ENCODE measurements around the gene RBM33. TPM values are rescaled to one million over a fixed set of nuclear protein-coding genes. Genes with fewer than 3 reads are reported as not detected.

RBM33 gene
- total RNA-seq, 1 experiment from 2014 or later: 81.8 TPM

GRCh38 chr7:155644971-155645509 is 579 bp downstream of the RBM33 start:
- ChIA-PET CTCF (interaction anchor here (1.5 kb wide), 1 partner anchor 46 kb away, joined by 15 read pairs; no protein-coding TSS in a partner anchor), POLR2A (no interaction called here)
- ATAC-seq (peak; percentile 33), DNase-seq (ENCODE audit: low spot score) (peak; percentile 22)
- H3K27ac Mint-ChIP-seq: peak overlapping the region; percentile 99
- peaks cover 65% of the 10 kb centered on the region for H3K36me3 Mint-ChIP-seq
- H3K9me3 Mint-ChIP-seq: peaks cover 35% of the 10 kb centered on the region
- peaks cover 29% of the 10 kb centered on the region for H3K4me1 Mint-ChIP-seq
- peak overlapping the region; percentile 93 for H3K4me3 Mint-ChIP-seq
- no peak for TF ChIP-seq ZSCAN18 (CRISPR knock-in tag; IDR thresholded peaks at IDR 0.05)
- TF ChIP-seq ZBTB43 (CRISPR knock-in tag; IDR thresholded peaks at IDR 0.05): no peak
- H3K27me3 Mint-ChIP-seq (ENCODE audit: low read depth): 0 out of 2 replicates have a peak, but pooled peaks cover 2% of the 10 kb centered on the region

GRCh38 chr7:155645662-155646061 is 1.2 kb downstream of the RBM33 start:
- Mint-ChIP-seq H3K27ac (peak overlapping the region; percentile 12; the same call in 1 of the 2 replicates), H3K9me3 (peaks cover 28% of the 10 kb centered on the region), H3K4me1 (peaks cover 29% of the 10 kb centered on the region), H3K36me3 (peaks cover 59% of the 10 kb centered on the region), H3K27me3 (ENCODE audit: low read depth) (no peaks in the 10 kb centered on the region), H3K4me3 (peak overlapping the region; percentile 93)
- DNase-seq (ENCODE audit: low spot score): no peak
- ATAC-seq: no peak
- POLR2A ChIA-PET: no interaction called here
- CTCF ChIA-PET: no interaction called here
- TF ChIP-seq ZNF317 (CRISPR knock-in tag; IDR thresholded peaks at IDR 0.05; ENCODE audit: borderline replicate concordance, low read depth) (no peak), SMAD4 (CRISPR knock-in tag; IDR thresholded peaks at IDR 0.05) (no peak), USF1 (CRISPR knock-in tag; IDR thresholded peaks at IDR 0.05) (no peak), PREB (CRISPR knock-in tag; IDR thresholded peaks at IDR 0.05; ENCODE audit: borderline replicate concordance) (no peak)

- POLR2A ChIA-PET: no interaction called here
- Mint-ChIP-seq H3K4me3 (peak overlapping the region; percentile 93), H3K4me1 (peaks cover 29% of the 10 kb centered on the region), H3K9me3 (peaks cover 18% of the 10 kb centered on the region), H3K36me3 (peaks cover 49% of the 10 kb centered on the region), H3K27me3 (ENCODE audit: low read depth) (no peaks in the 10 kb centered on the region), H3K27ac (peak overlapping the region; percentile 71; the same call in 1 of the 2 replicates)
- CTCF ChIA-PET: no interaction called here
- DNase-seq (ENCODE audit: low spot score) (no peak), ATAC-seq (no peak)
- TF ChIP-seq ZNF532 (CRISPR knock-in tag; IDR thresholded peaks at IDR 0.05; ENCODE audit: borderline replicate concordance) (no peak), MYBL2 (CRISPR knock-in tag; IDR thresholded peaks at IDR 0.05) (no peak), ZNF425 (CRISPR knock-in tag; conservative IDR thresholded peaks at IDR 0.05) (no peak), PRDM15 (CRISPR knock-in tag; IDR thresholded peaks at IDR 0.05) (no peak), HMGA2 (CRISPR knock-in tag; IDR thresholded peaks at IDR 0.05) (no peak)
These were observed 2.2 kb downstream of the RBM33 start for GRCh38 chr7:155646669-155647068.

Data from WTC11 (cell line).